GM12878 (cell line): ENCODE data around the gene TDP1. TPM values are rescaled to one million over a fixed set of nuclear protein-coding genes. Genes with fewer than 3 reads are reported as not detected.

ENCODE experiments used
- CBX3 ChIP-seq: fragments of 200-600 bp; sonication (generic); IDR thresholded peaks from 2 replicates; pipeline ENCODE4 v1.6.1; 2016; ENCODE audit warnings: low read depth, borderline replicate concordance
- DPF2 ChIP-seq: fragments of 450-650 bp; IDR thresholded peaks from 2 replicates; pipeline ENCODE4 v1.6.1; 2017; ENCODE audit warnings: mild to moderate bottlenecking
- ESRRA ChIP-seq: IDR thresholded peaks from 2 replicates; pipeline ENCODE4 v1.6.1; 2012; ENCODE audit warnings: mild to moderate bottlenecking, low read length, improper control_type of control experiment
- NFYA ChIP-seq: IDR thresholded peaks from 2 replicates; pipeline ENCODE4 v1.6.1; 2011; ENCODE audit warnings: low read depth, mild to moderate bottlenecking, low read length, improper control_type of control experiment, borderline replicate concordance
- POLR2AphosphoS2 ChIP-seq: IDR thresholded peaks from 2 replicates; pipeline ENCODE4 v1.6.1; 2011; ENCODE audit warnings: low read depth, mild to moderate bottlenecking, low read length, improper control_type of control experiment, moderate library complexity
- SMC3 ChIP-seq: IDR thresholded peaks from 2 replicates; pipeline ENCODE4 v1.6.1; 2011; ENCODE audit warnings: low read length, improper control_type of control experiment, borderline replicate concordance
- SP1 ChIP-seq: IDR thresholded peaks from one replicate; pipeline ENCODE4 v1.6.1; 2011; ENCODE audit warnings: low read depth, low read length
- polyA plus RNA-seq, 11 experiments: library from polyadenylated mRNA; depleted of rRNA in 4 of 11; unstranded in 6 of 11; stranded (reverse) in 5 of 11; fragments of >200 nt; fragmentation: Nextera tagmentation in 4 of 11; fragmentation: Illumina TruSeq in 1 of 11; extraction: Ambion mirVana in 4 of 11; extraction: Trizol in 1 of 11; gene quantifications; 1 replicate in 1 of 11; 2 replicates in 10 of 11; pipeline versions ENCODE4 v1.2.1 to v1.2.3, GENCODE V29; 2011 to 2016; ENCODE audit warnings: inconsistent platforms in 2 of 11, missing spikeins in 2 of 11, low read depth in 1 of 11
- total RNA-seq, 4 experiments: library from RNA; depleted of rRNA in 3 of 4; stranded (reverse); fragments of >200 nt in 3 of 4; fragmentation: Illumina TruSeq in 1 of 4; extraction: Trizol in 1 of 4; gene quantifications; 2 replicates each; pipeline versions ENCODE4 v1.2.1 to v1.2.3, GENCODE V29; 2013 to 2021
- TF ChIP-seq, protein P1 (sequence below): fragments of 450-650 bp; IDR thresholded peaks from 2 replicates; pipeline ENCODE4 v1.6.1; 2017; ENCODE audit warnings: low read depth, mild to moderate bottlenecking, moderate library complexity
- TF ChIP-seq, protein P2 (sequence below): IDR thresholded peaks from 2 replicates; pipeline ENCODE4 v1.6.1; 2012; ENCODE audit warnings: improper control_type of control experiment, low read depth, low read length; ENCODE audit not compliant: insufficient replicate concordance
- TF ChIP-seq, protein P3 (sequence below): IDR thresholded peaks from 2 replicates; pipeline ENCODE4 v1.6.1; 2011; ENCODE audit warnings: mild to moderate bottlenecking, low read depth, low read length, moderate library complexity; ENCODE audit not compliant: insufficient replicate concordance

The TDP1 gene
- total and polyA plus RNA-seq, 10 of the 15 experiments (the other 5 are each of a cell fraction or from before 2014, with no cell fraction given): 40.2 to 60.4 (median 54.1) TPM

- TF ChIP-seq, protein P1, sequence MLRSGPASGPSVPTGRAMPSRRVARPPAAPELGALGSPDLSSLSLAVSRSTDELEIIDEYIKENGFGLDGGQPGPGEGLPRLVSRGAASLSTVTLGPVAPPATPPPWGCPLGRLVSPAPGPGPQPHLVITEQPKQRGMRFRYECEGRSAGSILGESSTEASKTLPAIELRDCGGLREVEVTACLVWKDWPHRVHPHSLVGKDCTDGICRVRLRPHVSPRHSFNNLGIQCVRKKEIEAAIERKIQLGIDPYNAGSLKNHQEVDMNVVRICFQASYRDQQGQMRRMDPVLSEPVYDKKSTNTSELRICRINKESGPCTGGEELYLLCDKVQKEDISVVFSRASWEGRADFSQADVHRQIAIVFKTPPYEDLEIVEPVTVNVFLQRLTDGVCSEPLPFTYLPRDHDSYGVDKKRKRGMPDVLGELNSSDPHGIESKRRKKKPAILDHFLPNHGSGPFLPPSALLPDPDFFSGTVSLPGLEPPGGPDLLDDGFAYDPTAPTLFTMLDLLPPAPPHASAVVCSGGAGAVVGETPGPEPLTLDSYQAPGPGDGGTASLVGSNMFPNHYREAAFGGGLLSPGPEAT: no peak
- no peak for TF ChIP-seq NFYA
- no peak for TF ChIP-seq SMC3
- TF ChIP-seq, protein P2, sequence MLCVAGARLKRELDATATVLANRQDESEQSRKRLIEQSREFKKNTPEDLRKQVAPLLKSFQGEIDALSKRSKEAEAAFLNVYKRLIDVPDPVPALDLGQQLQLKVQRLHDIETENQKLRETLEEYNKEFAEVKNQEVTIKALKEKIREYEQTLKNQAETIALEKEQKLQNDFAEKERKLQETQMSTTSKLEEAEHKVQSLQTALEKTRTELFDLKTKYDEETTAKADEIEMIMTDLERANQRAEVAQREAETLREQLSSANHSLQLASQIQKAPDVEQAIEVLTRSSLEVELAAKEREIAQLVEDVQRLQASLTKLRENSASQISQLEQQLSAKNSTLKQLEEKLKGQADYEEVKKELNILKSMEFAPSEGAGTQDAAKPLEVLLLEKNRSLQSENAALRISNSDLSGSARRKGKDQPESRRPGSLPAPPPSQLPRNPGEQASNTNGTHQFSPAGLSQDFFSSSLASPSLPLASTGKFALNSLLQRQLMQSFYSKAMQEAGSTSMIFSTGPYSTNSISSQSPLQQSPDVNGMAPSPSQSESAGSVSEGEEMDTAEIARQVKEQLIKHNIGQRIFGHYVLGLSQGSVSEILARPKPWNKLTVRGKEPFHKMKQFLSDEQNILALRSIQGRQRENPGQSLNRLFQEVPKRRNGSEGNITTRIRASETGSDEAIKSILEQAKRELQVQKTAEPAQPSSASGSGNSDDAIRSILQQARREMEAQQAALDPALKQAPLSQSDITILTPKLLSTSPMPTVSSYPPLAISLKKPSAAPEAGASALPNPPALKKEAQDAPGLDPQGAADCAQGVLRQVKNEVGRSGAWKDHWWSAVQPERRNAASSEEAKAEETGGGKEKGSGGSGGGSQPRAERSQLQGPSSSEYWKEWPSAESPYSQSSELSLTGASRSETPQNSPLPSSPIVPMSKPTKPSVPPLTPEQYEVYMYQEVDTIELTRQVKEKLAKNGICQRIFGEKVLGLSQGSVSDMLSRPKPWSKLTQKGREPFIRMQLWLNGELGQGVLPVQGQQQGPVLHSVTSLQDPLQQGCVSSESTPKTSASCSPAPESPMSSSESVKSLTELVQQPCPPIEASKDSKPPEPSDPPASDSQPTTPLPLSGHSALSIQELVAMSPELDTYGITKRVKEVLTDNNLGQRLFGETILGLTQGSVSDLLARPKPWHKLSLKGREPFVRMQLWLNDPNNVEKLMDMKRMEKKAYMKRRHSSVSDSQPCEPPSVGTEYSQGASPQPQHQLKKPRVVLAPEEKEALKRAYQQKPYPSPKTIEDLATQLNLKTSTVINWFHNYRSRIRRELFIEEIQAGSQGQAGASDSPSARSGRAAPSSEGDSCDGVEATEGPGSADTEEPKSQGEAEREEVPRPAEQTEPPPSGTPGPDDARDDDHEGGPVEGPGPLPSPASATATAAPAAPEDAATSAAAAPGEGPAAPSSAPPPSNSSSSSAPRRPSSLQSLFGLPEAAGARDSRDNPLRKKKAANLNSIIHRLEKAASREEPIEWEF: no peak
- no peak for TF ChIP-seq SP1
- no peak for TF ChIP-seq POLR2AphosphoS2
- no peak for TF ChIP-seq CBX3
- TF ChIP-seq, protein P3, sequence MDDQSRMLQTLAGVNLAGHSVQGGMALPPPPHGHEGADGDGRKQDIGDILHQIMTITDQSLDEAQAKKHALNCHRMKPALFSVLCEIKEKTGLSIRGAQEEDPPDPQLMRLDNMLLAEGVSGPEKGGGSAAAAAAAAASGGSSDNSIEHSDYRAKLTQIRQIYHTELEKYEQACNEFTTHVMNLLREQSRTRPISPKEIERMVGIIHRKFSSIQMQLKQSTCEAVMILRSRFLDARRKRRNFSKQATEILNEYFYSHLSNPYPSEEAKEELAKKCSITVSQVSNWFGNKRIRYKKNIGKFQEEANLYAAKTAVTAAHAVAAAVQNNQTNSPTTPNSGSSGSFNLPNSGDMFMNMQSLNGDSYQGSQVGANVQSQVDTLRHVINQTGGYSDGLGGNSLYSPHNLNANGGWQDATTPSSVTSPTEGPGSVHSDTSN: no peak
- TF ChIP-seq DPF2: no peak
- TF ChIP-seq ESRRA: no peak
These were observed 67.6 kb downstream of the TDP1 start (continued) for GRCh38 chr14:90023176-90023896.
